HepG2 (cell line): ENCODE data around the gene MBNL3. TPM values are rescaled to one million over a fixed set of nuclear protein-coding genes. Genes with fewer than 3 reads are reported as not detected.

Experiments used
- ATAC-seq: fragments of 200-7000 bp; cut with Tn5 transposase; 3 replicates; pipeline ENCODE4 v1.9.1; 2020; ENCODE audit warnings: mild to moderate bottlenecking, moderate library complexity
- BruUV-seq: library from RNA; stranded (reverse); fragments of 400-500 nt; replicated peaks from 2 replicates; lab custom pipeline; 2021; lab: Mats Ljungman, UMichigan
- CTCF ChIA-PET: fragments of 300-600 bp; formaldehyde crosslinking; extraction: SDS; loops from one replicate; lab custom pipeline; 2021; ENCODE audit warnings: low total read pairs, inconsistent platforms, low intra/inter-chr PET ratio; lab: Yijun Ruan, JAX
- POLR2A ChIA-PET: fragments of 350-600 bp; sonication (Branson Sonifier 250); formaldehyde crosslinking; loops from one replicate; lab custom pipeline; 2020; ENCODE audit warnings: antibody characterized with exemption, inconsistent platforms; lab: Yijun Ruan, JAX
- DNase-seq: peaks from one replicate; pipeline ENCODE4 v3.0.0-alpha.2; 2015; ENCODE audit warnings: low spot score
- FAIRE-seq: peaks from 3 replicates; lab custom pipeline; 2011; peaks lifted over from hg19 to GRCh38; lab: Jason Lieb, UNC
- H2AFZ ChIP-seq: one replicate; pipeline ENCODE4 v1.6.1; 2011; ENCODE audit warnings: low read length, inconsistent platforms
- H3K27ac ChIP-seq: fragments of 300-600 bp; 3 replicates; pipeline ENCODE4 v1.8.0; 2011; ENCODE audit warnings: mixed run types, mild to moderate bottlenecking, mixed read lengths, low read length, inconsistent platforms; ENCODE audit not compliant: insufficient read depth; ENCODE audit errors: extremely low read length
- H3K27me3 ChIP-seq, 2 experiments: fragments of 200-600 bp in 1 of 2; 2 replicates in 1 of 2; 3 replicates in 1 of 2; pipeline versions ENCODE4 v1.6.0 to v1.8.0; 2011; ENCODE audit warnings: low read length in 2 of 2, mild to moderate bottlenecking in 2 of 2, moderate library complexity in 2 of 2, inconsistent platforms in 1 of 2; ENCODE audit not compliant: insufficient read depth in 2 of 2, control insufficient read depth in 1 of 2
- H3K36me3 ChIP-seq, 2 experiments: fragments of 200-600 bp in 1 of 2; replicated peaks in 1 of 2; 2 replicates in 1 of 2; 3 replicates in 1 of 2; pipeline versions ENCODE4 v1.5.1 to v1.8.0; 2011; ENCODE audit warnings: low read length in 2 of 2, inconsistent platforms in 1 of 2; ENCODE audit not compliant: insufficient read depth in 2 of 2, control insufficient read depth in 1 of 2
- H3K4me1 ChIP-seq: 2 replicates; pipeline ENCODE4 v1.5.1; 2012; ENCODE audit warnings: low read length, inconsistent platforms; ENCODE audit not compliant: insufficient read depth
- H3K4me2 ChIP-seq: 2 replicates; pipeline ENCODE4 v1.6.0; 2011; ENCODE audit warnings: low read depth, low read length, inconsistent platforms
- H3K4me3 ChIP-seq, 3 experiments: fragments of 200-600 bp in 1 of 3; sonication (generic), shearing (Covaris generic) in 1 of 3; replicated peaks in 1 of 3; 2 replicates each; pipeline ENCODE4 v1.5.1; 2011 to 2016; ENCODE audit warnings: low read length in 3 of 3, inconsistent platforms in 2 of 3, low read depth in 2 of 3, mild to moderate bottlenecking in 2 of 3, control low read depth in 1 of 3, mixed read lengths in 1 of 3; ENCODE audit not compliant: insufficient read depth in 1 of 3
- H3K79me2 ChIP-seq: one replicate; pipeline ENCODE4 v1.6.1; 2011; ENCODE audit warnings: low read length, inconsistent platforms; ENCODE audit not compliant: insufficient read depth
- H3K9ac ChIP-seq: 2 replicates; pipeline ENCODE4 v1.6.0; 2011; ENCODE audit warnings: mild to moderate bottlenecking, low read depth, low read length, inconsistent platforms; ENCODE audit not compliant: insufficient read depth
- H3K9me3 ChIP-seq: 2 replicates; pipeline ENCODE4 v1.5.1; 2012; ENCODE audit warnings: mild to moderate bottlenecking, low read length
- H4K20me1 ChIP-seq: 2 replicates; pipeline ENCODE4 v1.6.0; 2011; ENCODE audit warnings: inconsistent platforms, mild to moderate bottlenecking, low read length, moderate library complexity; ENCODE audit not compliant: insufficient read depth
- ASH2L ChIP-seq: fragments of 300-600, 200-600 bp; sonication (generic); IDR thresholded peaks from 2 replicates; pipeline ENCODE4 v1.7.0; 2017; ENCODE audit warnings: low read depth, mild to moderate bottlenecking, moderate library complexity, mixed read lengths, low read length; ENCODE audit not compliant: insufficient read length
- BCL6 ChIP-seq: IDR thresholded peaks from 2 replicates; pipeline ENCODE4 v1.6.1; 2016; ENCODE audit warnings: missing genetic modification reagents, missing compliant biosample characterization
- CREM ChIP-seq, 2 experiments: sonication (generic) in 1 of 2; formaldehyde crosslinking in 1 of 2; IDR thresholded peaks; 2 replicates each; pipeline versions ENCODE4 v1.4.0 to v1.6.1; 2016 to 2020; ENCODE audit warnings: antibody characterized with exemption in 1 of 2, mild to moderate bottlenecking in 1 of 2, missing genetic modification reagents in 1 of 2
- EP300 ChIP-seq, 3 experiments: sonication (generic) in 1 of 3; formaldehyde crosslinking in 1 of 3; IDR thresholded peaks; 2 replicates each; pipeline versions ENCODE4 v1.5.1 to v1.6.1; 2011 to 2020; ENCODE audit warnings: low read depth in 2 of 3, low read length in 2 of 3, borderline replicate concordance in 1 of 3, improper control_type of control experiment in 1 of 3, mild to moderate bottlenecking in 1 of 3, missing genetic modification reagents in 1 of 3, moderate library complexity in 1 of 3
- FIP1L1 ChIP-seq: fragments of 200-400 bp; formaldehyde crosslinking; IDR thresholded peaks from 2 replicates; pipeline ENCODE4 v1.6.1; 2018; ENCODE audit warnings: low read depth, mild to moderate bottlenecking, low read length, moderate library complexity, borderline replicate concordance; ENCODE audit not compliant: insufficient read depth
- GATA4 ChIP-seq: sonication (generic); IDR thresholded peaks from 2 replicates; pipeline ENCODE4 v1.6.1; 2016; ENCODE audit warnings: antibody characterized with exemption, low read depth, borderline replicate concordance
- GFI1 ChIP-seq: sonication (generic); formaldehyde crosslinking; IDR thresholded peaks from 2 replicates; pipeline ENCODE4 v1.5.0; 2020; ENCODE audit warnings: missing genetic modification reagents, mild to moderate bottlenecking, borderline replicate concordance
- HDAC2 ChIP-seq: sonication (generic); formaldehyde crosslinking; IDR thresholded peaks from 2 replicates; pipeline ENCODE4 v1.4.0; 2020; ENCODE audit warnings: missing genetic modification reagents
- KDM6A ChIP-seq: IDR thresholded peaks from 2 replicates; pipeline ENCODE4 v1.6.1; 2016; ENCODE audit warnings: low read depth
- MED13 ChIP-seq: sonication (generic); formaldehyde crosslinking; IDR thresholded peaks from 2 replicates; pipeline ENCODE4 v1.5.0; 2020; ENCODE audit warnings: missing genetic modification reagents
- MEIS2 ChIP-seq: sonication (generic); formaldehyde crosslinking; IDR thresholded peaks from 2 replicates; pipeline ENCODE4 v1.9.0; 2021; ENCODE audit warnings: mild to moderate bottlenecking, missing genetic modification reagents
- NCOA2 ChIP-seq: sonication (generic); formaldehyde crosslinking; IDR thresholded peaks from 2 replicates; pipeline ENCODE4 v1.8.0; 2022; ENCODE audit warnings: inconsistent platforms
- ONECUT2 ChIP-seq: sonication (generic); formaldehyde crosslinking; IDR thresholded peaks from 2 replicates; pipeline ENCODE4 v1.4.0; 2020; ENCODE audit warnings: missing genetic modification reagents
- PTBP1 ChIP-seq: fragments of 200-400 bp; formaldehyde crosslinking; IDR thresholded peaks from 2 replicates; pipeline ENCODE4 v1.6.1; 2018; ENCODE audit warnings: low read length, low read depth; ENCODE audit not compliant: poor library complexity, severe bottlenecking
- SALL2 ChIP-seq: sonication (generic); formaldehyde crosslinking; IDR thresholded peaks from 2 replicates; pipeline ENCODE4 v1.8.1; 2023; ENCODE audit warnings: mild to moderate bottlenecking, missing genetic modification reagents, inconsistent platforms
- SETDB1 ChIP-seq: sonication (generic); formaldehyde crosslinking; IDR thresholded peaks from 2 replicates; pipeline ENCODE4 v1.5.1; 2020; ENCODE audit warnings: missing genetic modification reagents, mild to moderate bottlenecking, borderline replicate concordance
- SOX6 ChIP-seq, 2 experiments: fragments of 450-650 bp in 1 of 2; sonication (generic) in 1 of 2; formaldehyde crosslinking in 1 of 2; IDR thresholded peaks; 2 replicates each; pipeline versions ENCODE4 v1.4.0 to v1.6.1; 2017 to 2020; ENCODE audit warnings: antibody characterized with exemption in 1 of 2, mild to moderate bottlenecking in 1 of 2, missing genetic modification reagents in 1 of 2
- TEAD3 ChIP-seq: optimal IDR thresholded peaks from 2 replicates; pipeline ENCODE3; 2016; ENCODE audit warnings: borderline replicate concordance
- YEATS4 ChIP-seq: sonication (generic); formaldehyde crosslinking; IDR thresholded peaks from 2 replicates; pipeline ENCODE4 v1.4.0; 2020; ENCODE audit warnings: missing genetic modification reagents, borderline replicate concordance
- ZKSCAN1 ChIP-seq: fragments of 150-350 bp; IDR thresholded peaks from 2 replicates; pipeline ENCODE4 v1.6.1; 2014; ENCODE audit warnings: low read length
- ZNF510 ChIP-seq: sonication (generic); formaldehyde crosslinking; IDR thresholded peaks from 2 replicates; pipeline ENCODE4 v1.4.0; 2020; ENCODE audit warnings: low read depth, mild to moderate bottlenecking, missing genetic modification reagents
- ZNF670 ChIP-seq: sonication (generic); formaldehyde crosslinking; IDR thresholded peaks from 2 replicates; pipeline ENCODE4 v1.8.0; 2022; ENCODE audit warnings: mild to moderate bottlenecking, missing genetic modification reagents, borderline replicate concordance
- WGBS: methylation state at CpG from one replicate; pipeline ENCODE4 v1.1.6; 2017; ENCODE audit warnings: low lambda C conversion rate; 5-methylcytosine and 5-hydroxymethylcytosine counted together
- in situ Hi-C: cut with HindIII; loops from 2 replicates; pipeline ENCODE4 v1.10.0; 2017; ENCODE audit warnings: low pct_unique_long_range_greater_than_20kb; ENCODE audit not compliant: extremely low pct_ligation_motif_present
- intact Hi-C: fragments of 100-400 bp; cut with micrococcal nuclease; formaldehyde crosslinking; loops from one replicate; pipeline ENCODE4 v1.10.0; 2022; ENCODE audit not compliant: unreplicated experiment
- polyA plus RNA-seq, 8 experiments: library from polyadenylated mRNA; depleted of rRNA in 3 of 8; stranded (reverse) in 7 of 8; unstranded in 1 of 8; fragments of >200 nt; fragmentation: Illumina TruSeq in 4 of 8; extraction: Trizol in 4 of 8; gene quantifications; 2 replicates each; pipeline versions ENCODE4 v1.2.1 to v1.2.3, GENCODE V29; 2011 to 2016; ENCODE audit warnings: low read depth in 4 of 8, missing spikeins in 1 of 8, mixed read lengths in 1 of 8; ENCODE audit not compliant: insufficient read depth in 1 of 8
- total RNA-seq, 5 experiments: library from RNA; depleted of rRNA; stranded (reverse); fragments of >200 nt; fragmentation: Illumina TruSeq; extraction: Trizol; gene quantifications; 2 replicates each; pipeline ENCODE4 v1.2.3, GENCODE V29; 2016; ENCODE audit warnings: low read depth in 1 of 5
- TF ChIP-seq, protein P1 (sequence below): sonication (generic); formaldehyde crosslinking; IDR thresholded peaks from 2 replicates; pipeline ENCODE4 v1.4.0; 2020; ENCODE audit warnings: missing genetic modification reagents

Gene MBNL3
- total and polyA plus RNA-seq, 2 of the 13 experiments (the other 11 are each of a cell fraction or from before 2014, with no cell fraction given): 155 to 257 TPM

DNA sequence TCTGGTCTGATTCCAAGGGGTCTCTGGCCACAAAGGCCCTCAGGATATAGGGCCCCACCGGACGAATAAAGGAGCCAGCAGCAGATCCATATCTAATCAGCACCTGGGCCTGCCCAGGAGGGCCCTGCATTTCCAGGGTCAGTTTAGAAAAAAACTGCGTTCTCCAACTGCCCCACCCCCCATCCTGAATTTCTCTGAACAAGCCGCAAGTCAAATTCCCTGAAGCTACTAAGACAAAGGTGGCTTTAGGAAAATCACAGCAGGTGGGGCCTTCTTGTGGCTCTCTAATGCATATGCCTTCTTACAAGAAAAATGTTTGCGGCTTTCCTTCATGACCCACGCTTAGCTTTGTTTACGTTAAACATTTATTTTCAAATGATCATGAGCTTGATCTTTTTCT is 76.6 kb downstream of the MBNL3 start (continued):
- TF ChIP-seq KDM6A (CRISPR knock-in tag) (no peak), MEIS2 (no peak), SETDB1 (CRISPR knock-in tag) (no peak)

DNA sequence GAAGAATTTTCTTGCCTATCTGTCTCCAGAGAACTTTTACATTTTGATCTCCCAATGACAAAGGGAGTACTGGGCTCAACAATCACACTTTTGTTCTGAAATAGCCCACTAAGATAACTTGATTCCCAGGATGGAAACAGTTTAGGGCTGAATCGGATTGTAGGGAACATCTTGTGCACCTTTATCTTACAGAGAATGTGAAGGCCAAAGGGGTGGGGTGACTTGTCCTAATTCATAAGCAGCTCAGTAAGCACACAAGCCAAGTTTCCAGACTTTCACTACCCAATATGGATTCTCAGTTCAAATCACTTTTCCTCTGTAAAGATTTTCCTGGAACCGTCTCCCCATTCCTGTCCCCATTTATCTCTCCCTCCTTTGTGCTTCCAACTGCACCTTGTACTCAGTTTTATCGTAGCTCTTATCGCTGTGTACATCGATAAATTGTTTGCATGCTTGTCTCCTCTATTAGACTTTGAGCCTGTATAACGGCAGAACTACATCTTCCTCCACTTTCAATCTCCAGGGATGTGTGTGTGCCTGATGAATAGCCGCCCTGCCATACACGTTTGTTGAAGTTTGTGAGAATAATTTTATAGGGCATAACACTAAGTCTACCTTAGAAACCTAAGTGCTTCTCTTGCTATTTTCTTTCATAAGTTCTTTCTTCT is 77.4 kb downstream of the MBNL3 start:
- Histone ChIP-seq H3K79me2 (peaks cover 78% of the 10 kb centered on the region), H3K27me3 (no peaks in the 10 kb centered on the region), H4K20me1 (peaks cover 12% of the 10 kb centered on the region; the same call in 1 of the 2 replicates), H2AFZ (no peak overlapping the region), H3K4me2 (peak overlapping the region; percentile 77), H3K27ac (peak overlapping the region; percentile 78), H3K9ac (peak overlapping the region; percentile 73), H3K36me3 (0 out of 5 replicates have a peak, but pooled peaks cover 0 to 3% of the 10 kb centered on the region in 2 experiments), H3K4me3 (peak overlapping the region; percentile 66 to 74 (median 68)), H3K9me3 (no peaks in the 10 kb centered on the region), H3K4me1 (peaks cover 55% of the 10 kb centered on the region)
- peak; percentile 74 for FAIRE-seq
- intact Hi-C loops (loop anchor here (5.0 kb wide), 2 partner anchors 71 to 181 kb away; no protein-coding TSS in a partner anchor), in situ Hi-C loops (loop anchor here (10.0 kb wide), 1 partner anchor 73 kb away; the partner anchor contains the start of gene MBNL3)
- CTCF ChIA-PET: no interaction called here
- peak; percentile 75 for ATAC-seq
- no TSS peak for BruUV-seq
- WGBS: 0% methylated on average over 8 of the region's 8 CpGs
- DNase-seq: peak; percentile 68
- POLR2A ChIA-PET: interaction anchor here (0.8 to 1.9 kb wide), 8 partner anchors 22 to 220 kb away, joined by 3 to 8 read pairs (median 4); partner anchors contain the start of gene MBNL3
- TF ChIP-seq TEAD3: peak; percentile 76
- TF ChIP-seq ONECUT2 (CRISPR knock-in tag): 0 out of 2 replicates have a peak, but pooled peaks have one; percentile 60
- TF ChIP-seq CREM (IDR thresholded peaks at IDR 0.05): peak; percentile 65; the same call in 1 of the 2 replicates
- TF ChIP-seq CREM (CRISPR knock-in tag; IDR thresholded peaks at IDR 0.05): no peak
- peak in 1 of 2 experiments; percentile 63; a peak in 2 of 4 replicates for TF ChIP-seq EP300 (IDR thresholded peaks at IDR 0.05; ENCODE audit: low read depth in 2 of 2, low read length in 2 of 2)
- peak; percentile 31; the same call in 1 of the 2 replicates for TF ChIP-seq EP300 (CRISPR knock-in tag; IDR thresholded peaks at IDR 0.05; ENCODE audit: borderline replicate concordance)
- TF ChIP-seq SALL2: no peak
- TF ChIP-seq YEATS4 (CRISPR knock-in tag): 0 out of 2 replicates have a peak, but pooled peaks have one; percentile 26
- TF ChIP-seq FIP1L1: no peak
- TF ChIP-seq SOX6 (IDR thresholded peaks at IDR 0.05): no peak
- peak; percentile 65 for TF ChIP-seq SOX6 (CRISPR knock-in tag; IDR thresholded peaks at IDR 0.05)
- TF ChIP-seq GATA4: peak; percentile 93
- no peak for TF ChIP-seq ZKSCAN1
- peak; percentile 10 for TF ChIP-seq ASH2L
- 0 out of 2 replicates have a peak, but pooled peaks have one; percentile 4 for TF ChIP-seq ZNF670 (CRISPR knock-in tag)
- peak; percentile 59; the same call in 1 of the 2 replicates for TF ChIP-seq NCOA2
- peak; percentile 46; the same call in 1 of the 2 replicates for TF ChIP-seq MED13 (CRISPR knock-in tag)
- TF ChIP-seq GFI1: 0 out of 2 replicates have a peak, but pooled peaks have one; percentile 36
- TF ChIP-seq HDAC2 (CRISPR knock-in tag): peak; percentile 62
- no peak for TF ChIP-seq ZNF510 (CRISPR knock-in tag)
- TF ChIP-seq BCL6 (CRISPR knock-in tag): peak; percentile 82
- no peak for TF ChIP-seq PTBP1
- TF ChIP-seq, protein P1, sequence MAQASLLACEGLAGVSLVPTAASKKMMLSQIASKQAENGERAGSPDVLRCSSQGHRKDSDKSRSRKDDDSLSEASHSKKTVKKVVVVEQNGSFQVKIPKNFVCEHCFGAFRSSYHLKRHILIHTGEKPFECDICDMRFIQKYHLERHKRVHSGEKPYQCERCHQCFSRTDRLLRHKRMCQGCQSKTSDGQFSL (CRISPR knock-in tag): no peak
